Measurements from ENCODE around the gene NR2F1. TPM values are rescaled to one million over a fixed set of nuclear protein-coding genes. Genes with fewer than 3 reads are reported as not detected.

Gene NR2F1
- total RNA-seq, 1 experiment from 2014 or later = not detected

DNA sequence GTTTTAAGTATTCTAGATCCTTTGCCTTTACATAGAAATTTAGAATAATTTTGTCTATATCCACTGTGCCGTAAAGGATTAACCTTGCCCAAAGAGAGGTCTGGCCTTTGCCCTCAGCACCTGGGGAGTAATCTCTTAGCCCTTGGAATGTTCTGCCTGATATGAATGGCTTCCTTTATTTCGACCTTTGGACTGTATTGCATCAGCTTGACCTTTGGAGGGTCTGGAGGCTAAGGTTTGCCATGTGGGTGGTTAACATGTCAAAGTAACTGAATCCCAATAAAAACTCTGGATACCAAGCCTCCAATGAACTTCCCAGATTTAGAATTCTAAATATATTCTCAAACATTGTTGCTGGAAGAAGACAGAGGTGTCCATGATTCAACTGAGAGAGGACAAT lies 54.7 kb downstream of the NR2F1 start:
- H3K9me3 Mint-ChIP-seq = no peaks in the 10 kb centered on the region
- H4K5ac ChIP-seq (ENCODE audit: insufficient read length, low read depth, low read length) = no peak overlapping the region
- H2BK120ac ChIP-seq (ENCODE audit: low read depth, low read length, poor library complexity, severe bottlenecking) = no peak overlapping the region
- no CpG with 5 or more reads among the region's 2 CpGs for WGBS (ENCODE audit: extremely low coverage, insufficient read length, low lambda C conversion rate)
- H3K27ac ChIP-seq (ENCODE audit: insufficient read length, low read depth, low read length) = no peak overlapping the region
- no peak for DNase-seq
- H4K8ac ChIP-seq (replicated peaks; ENCODE audit: insufficient read length, low read depth, low read length) = no peak overlapping the region
- H3K23me2 ChIP-seq (ENCODE audit: insufficient read length, low read depth, low read length, poor library complexity, severe bottlenecking) = no peaks in the 10 kb centered on the region
- H3K79me2 ChIP-seq (ENCODE audit: insufficient read depth, low read length) = no peaks in the 10 kb centered on the region
- H3K9me3 ChIP-seq (ENCODE audit: control insufficient read depth, low read depth, low read length) = no peaks in the 10 kb centered on the region
- no peak overlapping the region for H3K14ac ChIP-seq (ENCODE audit: insufficient read depth, low read length)
- H3K23ac ChIP-seq (ENCODE audit: insufficient read length, low read depth, low read length) = no peak overlapping the region
- no peak overlapping the region for H3K27ac Mint-ChIP-seq
- no peak overlapping the region for H3K4me2 ChIP-seq (ENCODE audit: insufficient read depth, insufficient read length, low read length)
- H3K27me3 ChIP-seq (ENCODE audit: insufficient read depth, low read length) = no peaks in the 10 kb centered on the region
- H3K4me3 Mint-ChIP-seq = no peak overlapping the region
- H3K4ac ChIP-seq (ENCODE audit: low read depth, low read length) = no peak overlapping the region
- H3K79me1 ChIP-seq (ENCODE audit: insufficient read depth, low read depth, low read length, poor library complexity, severe bottlenecking) = no peaks in the 10 kb centered on the region
- H3K18ac ChIP-seq (ENCODE audit: insufficient read length, low read depth, low read length) = no peak overlapping the region
- no peaks in the 10 kb centered on the region for H3K4me1 Mint-ChIP-seq
- no peaks in the 10 kb centered on the region for H3K4me1 ChIP-seq (ENCODE audit: insufficient read depth, low read length)
- no peak overlapping the region for H2BK15ac ChIP-seq (ENCODE audit: low read depth, low read length)
- no peaks in the 10 kb centered on the region for H3K36me3 Mint-ChIP-seq (ENCODE audit: insufficient read depth in 1 of 3, low read depth in 3 of 3)
- H3K56ac ChIP-seq (ENCODE audit: insufficient read length, low read depth, low read length) = no peak overlapping the region
- H4K91ac ChIP-seq (ENCODE audit: insufficient read length, low read depth, low read length) = no peak overlapping the region
- no peak overlapping the region for H2AK5ac ChIP-seq (ENCODE audit: insufficient read length, low read length)
- no peaks in the 10 kb centered on the region; the same call in 1 of the 2 replicates for H3K27me3 Mint-ChIP-seq (ENCODE audit: low read depth)
- no peak overlapping the region for H2BK12ac ChIP-seq (ENCODE audit: insufficient read length, low read depth, low read length)
- no peak overlapping the region for H2BK5ac ChIP-seq (ENCODE audit: insufficient read length, low read length)
- no peak overlapping the region for H2BK20ac ChIP-seq (ENCODE audit: low read depth, low read length, poor library complexity, severe bottlenecking)
- H4K20me1 ChIP-seq (ENCODE audit: control insufficient read depth, insufficient read depth, insufficient read length) = no peaks in the 10 kb centered on the region
- H3K9ac ChIP-seq (ENCODE audit: extremely low read depth, insufficient read length, low read length) = no peak overlapping the region
- H3T11ph ChIP-seq (ENCODE audit: low read length) = no peak overlapping the region
- TF ChIP-seq, protein P1, sequence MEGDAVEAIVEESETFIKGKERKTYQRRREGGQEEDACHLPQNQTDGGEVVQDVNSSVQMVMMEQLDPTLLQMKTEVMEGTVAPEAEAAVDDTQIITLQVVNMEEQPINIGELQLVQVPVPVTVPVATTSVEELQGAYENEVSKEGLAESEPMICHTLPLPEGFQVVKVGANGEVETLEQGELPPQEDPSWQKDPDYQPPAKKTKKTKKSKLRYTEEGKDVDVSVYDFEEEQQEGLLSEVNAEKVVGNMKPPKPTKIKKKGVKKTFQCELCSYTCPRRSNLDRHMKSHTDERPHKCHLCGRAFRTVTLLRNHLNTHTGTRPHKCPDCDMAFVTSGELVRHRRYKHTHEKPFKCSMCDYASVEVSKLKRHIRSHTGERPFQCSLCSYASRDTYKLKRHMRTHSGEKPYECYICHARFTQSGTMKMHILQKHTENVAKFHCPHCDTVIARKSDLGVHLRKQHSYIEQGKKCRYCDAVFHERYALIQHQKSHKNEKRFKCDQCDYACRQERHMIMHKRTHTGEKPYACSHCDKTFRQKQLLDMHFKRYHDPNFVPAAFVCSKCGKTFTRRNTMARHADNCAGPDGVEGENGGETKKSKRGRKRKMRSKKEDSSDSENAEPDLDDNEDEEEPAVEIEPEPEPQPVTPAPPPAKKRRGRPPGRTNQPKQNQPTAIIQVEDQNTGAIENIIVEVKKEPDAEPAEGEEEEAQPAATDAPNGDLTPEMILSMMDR (conservative IDR thresholded peaks at IDR 0.05) = no peak
- no peak overlapping the region for H2AFZ ChIP-seq (ENCODE audit: low read length)
